Lower lobe of right lung (tissue), 2 donors: ENCODE measurements around the gene ROBO1. TPM values are rescaled to one million over a fixed set of nuclear protein-coding genes. Genes with fewer than 3 reads are reported as not detected.

ENCODE experiments used
- ATAC-seq, 2 donors: fragments of 200-7000 bp; cut with Tn5 transposase; one replicate each; pipeline ENCODE4 v1.9.1; 2020 to 2022; ENCODE audit warnings: mild to moderate bottlenecking in 2 of 2, moderate library complexity in 2 of 2
- DNase-seq: peaks from one replicate; pipeline ENCODE4 v3.0.0-alpha.2; 2020
- H3K27ac ChIP-seq: fragments of 200-600 bp; one replicate; pipeline ENCODE4 v1.8.0; 2022
- H3K27me3 ChIP-seq: fragments of 200-600 bp; one replicate; pipeline ENCODE4 v1.8.0; 2022; ENCODE audit warnings: low read depth
- H3K36me3 ChIP-seq: fragments of 200-600 bp; one replicate; pipeline ENCODE4 v1.8.0; 2022; ENCODE audit warnings: mild to moderate bottlenecking
- H3K4me1 ChIP-seq: fragments of 200-600 bp; one replicate; pipeline ENCODE4 v1.8.0; 2022
- H3K4me3 ChIP-seq: fragments of 200-600 bp; one replicate; pipeline ENCODE4 v1.8.0; 2022; ENCODE audit warnings: mild to moderate bottlenecking
- H3K9me3 ChIP-seq: fragments of 200-600 bp; one replicate; pipeline ENCODE4 v1.8.0; 2022
- CTCF ChIP-seq: fragments of 200-600 bp; IDR thresholded peaks from one replicate; pipeline ENCODE4 v1.8.0; 2022; ENCODE audit warnings: antibody characterized with exemption, mild to moderate bottlenecking
- intact Hi-C: fragments of 100-400 bp; cut with DNase I; formaldehyde crosslinking; loops from one replicate; pipeline ENCODE4 v1.11.0; 2022
- total RNA-seq: library from RNA; stranded (reverse); fragmentation: NEBNext Ultra II Directional; extraction: Animal tissue kit (Norgen Biotek cat#: 25700); gene quantifications from one replicate; pipeline ENCODE4 v1.2.1, GENCODE V29; 2021
- donor health status: DM: no; HTN: yes; CAD: no; lungs with severe emphysema.

ROBO1 gene
- total RNA-seq, 1 donor from 2014 or later: 14.8 TPM

- Histone ChIP-seq H3K36me3 (no peaks in the 10 kb centered on the region), H3K27ac (no peak overlapping the region), H3K9me3 (no peaks in the 10 kb centered on the region), H3K27me3 (no peaks in the 10 kb centered on the region), H3K4me3 (no peak overlapping the region), H3K4me1 (no peaks in the 10 kb centered on the region)
- intact Hi-C loops: no loop called here
- no peak for DNase-seq
- no peak for ATAC-seq
- TF ChIP-seq CTCF: no peak
Measured at GRCh38 chr3:78670094-78670493, 1097.7 kb downstream of the ROBO1 start.

- no peak for TF ChIP-seq CTCF
- DNase-seq: no peak
- intact Hi-C loops: no loop called here
Measured at GRCh38 chr3:78668302-78668701, 1099.5 kb downstream of the ROBO1 start.

GRCh38 chr3:78666470-78666800 is 1101.4 kb downstream of the ROBO1 start:
- H3K4me1 ChIP-seq: no peaks in the 10 kb centered on the region
- TF ChIP-seq CTCF: no peak
- H3K4me3 ChIP-seq: no peak overlapping the region
- ATAC-seq (no peak), DNase-seq (no peak)
- no peaks in the 10 kb centered on the region for H3K36me3 ChIP-seq
- H3K9me3 ChIP-seq: no peaks in the 10 kb centered on the region
- intact Hi-C loops: no loop called here
- no peak overlapping the region for H3K27ac ChIP-seq
- no peaks in the 10 kb centered on the region for H3K27me3 ChIP-seq

More at GRCh38 chr3:78668302-78668701, 1099.5 kb downstream of the ROBO1 start:
- Histone ChIP-seq H3K27me3 (no peaks in the 10 kb centered on the region), H3K36me3 (no peaks in the 10 kb centered on the region), H3K4me1 (no peaks in the 10 kb centered on the region), H3K27ac (no peak overlapping the region), H3K9me3 (no peaks in the 10 kb centered on the region), H3K4me3 (no peak overlapping the region)
- no peak for ATAC-seq

- Histone ChIP-seq H3K27ac (no peak overlapping the region), H3K4me3 (no peak overlapping the region), H3K4me1 (no peaks in the 10 kb centered on the region), H3K9me3 (no peaks in the 10 kb centered on the region), H3K27me3 (no peaks in the 10 kb centered on the region), H3K36me3 (no peaks in the 10 kb centered on the region)
- intact Hi-C loops: no loop called here
- ATAC-seq: no peak
- no peak for TF ChIP-seq CTCF
- no peak for DNase-seq
Measured at GRCh38 chr3:78665776-78666469, 1101.9 kb downstream of the ROBO1 start.

- Histone ChIP-seq H3K9me3 (no peaks in the 10 kb centered on the region), H3K27me3 (no peaks in the 10 kb centered on the region), H3K27ac (no peak overlapping the region), H3K4me3 (no peak overlapping the region), H3K36me3 (no peaks in the 10 kb centered on the region), H3K4me1 (no peaks in the 10 kb centered on the region)
- intact Hi-C loops: no loop called here
- no peak for TF ChIP-seq CTCF
- DNase-seq: no peak
- no peak for ATAC-seq
Measured at GRCh38 chr3:78665101-78665500, 1102.7 kb downstream of the ROBO1 start.
